ENCODE data around the gene SH2D1B.
A peak's percentile ranks its signal among the peaks of the same experiment; 100 is the strongest.

Gene SH2D1B

GRCh38 chr1:162397943-162398560 lies 13.9 kb downstream of the SH2D1B start:
- no peak for TF ChIP-seq CTCF (IDR thresholded peaks at IDR 0.05)
- no peak overlapping the region for H3K4me3 ChIP-seq
- H3K27ac ChIP-seq: no peak overlapping the region
- no peak for DNase-seq (ENCODE audit: low spot score)

DNA sequence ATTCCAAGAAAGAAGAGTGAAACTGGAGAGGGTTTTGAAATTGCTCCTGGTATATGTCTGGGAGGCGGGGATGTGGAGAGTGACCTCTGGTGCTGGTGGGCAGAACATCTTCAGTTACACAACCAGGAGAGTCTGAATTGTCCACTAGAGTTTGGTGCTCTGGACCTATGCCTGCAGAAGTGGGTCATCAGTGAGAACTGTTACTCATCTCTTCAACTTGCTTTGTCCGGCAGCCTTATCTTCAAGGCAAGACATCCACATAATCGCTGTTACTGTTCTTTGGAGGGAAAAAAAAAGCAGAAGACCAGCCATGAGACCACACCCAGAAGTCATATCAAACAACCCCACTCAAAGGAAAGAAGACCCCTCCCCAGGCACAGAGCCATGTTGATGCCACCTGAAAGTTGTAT lies 14.9 kb downstream of the SH2D1B start:
- no peak overlapping the region for H3K27ac ChIP-seq
- no peak for DNase-seq (ENCODE audit: low spot score)
- no peak overlapping the region for H3K4me3 ChIP-seq
- TF ChIP-seq CTCF (IDR thresholded peaks at IDR 0.05): no peak

DNA sequence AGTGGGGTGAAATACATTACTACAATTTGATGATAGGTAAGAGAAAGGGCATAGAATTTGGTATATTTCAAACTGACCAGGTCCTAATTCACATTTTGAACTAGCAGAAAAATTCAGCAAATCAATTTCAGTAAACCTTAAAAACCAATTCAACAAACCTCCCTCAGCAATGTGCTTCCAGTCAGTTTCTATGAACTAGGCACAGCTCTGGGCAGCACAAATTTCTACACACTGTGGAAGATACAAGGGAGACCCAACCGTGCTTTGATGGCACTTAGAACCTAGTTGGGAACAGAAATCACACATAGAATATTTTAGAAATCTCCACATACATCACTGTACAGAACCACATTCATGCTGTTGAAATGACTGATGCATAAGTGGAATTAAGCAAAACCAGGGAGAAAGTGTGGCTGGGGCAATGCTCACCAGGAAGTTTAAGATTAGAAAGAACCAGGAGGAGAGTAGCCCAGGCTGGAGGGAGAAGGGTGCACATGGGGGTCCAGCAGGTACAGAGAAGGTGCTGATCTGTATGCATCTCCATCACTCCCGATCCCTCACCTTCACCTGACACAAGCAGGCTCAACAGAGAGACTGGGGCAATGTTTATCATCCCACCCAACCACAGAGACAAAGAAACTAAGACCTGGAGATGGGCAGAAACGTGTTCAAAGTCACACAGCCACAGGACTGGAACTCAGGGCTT lies 15.6 kb downstream of the SH2D1B start:
- TF ChIP-seq CTCF (IDR thresholded peaks at IDR 0.05): no peak
- no peak for DNase-seq (ENCODE audit: low spot score)
- Histone ChIP-seq H3K27ac (no peak overlapping the region), H3K4me3 (no peak overlapping the region)

- peak; percentile 63 for TF ChIP-seq CTCF (IDR thresholded peaks at IDR 0.05)
- DNase-seq (ENCODE audit: low spot score): no peak
- Histone ChIP-seq H3K4me3 (no peak overlapping the region), H3K27ac (no peak overlapping the region)
Observed at GRCh38 chr1:162391790-162392563, 20.0 kb downstream of the SH2D1B start.

- no peak overlapping the region for H3K27ac ChIP-seq
- H3K4me3 ChIP-seq: no peak overlapping the region
- no peak for TF ChIP-seq CTCF (IDR thresholded peaks at IDR 0.05)
- DNase-seq (ENCODE audit: low spot score): no peak
Observed at GRCh38 chr1:162390396-162391185, 21.3 kb downstream of the SH2D1B start.

GRCh38 chr1:162389971-162390370 lies 22.0 kb downstream of the SH2D1B start:
- Histone ChIP-seq H3K27ac (no peak overlapping the region), H3K4me3 (no peak overlapping the region)
- TF ChIP-seq CTCF (IDR thresholded peaks at IDR 0.05): no peak
- DNase-seq (ENCODE audit: low spot score): no peak

Data from coronary artery (tissue), 2 donors.